Thoracic aorta (tissue), 2 donors: Measurements from ENCODE around the gene COTL1. TPM values are rescaled to one million over a fixed set of nuclear protein-coding genes. Genes with fewer than 3 reads are reported as not detected.

ENCODE experiments used
- ATAC-seq: fragments of 150-250 bp; one replicate; pipeline ENCODE4 v1.8.0; 2017; ENCODE audit warnings: low read depth; ENCODE audit not compliant: insufficient number of reproducible peaks, low FRiP score
- DNase-seq: peaks from one replicate; pipeline ENCODE4 v3.0.0-alpha.2; 2020; ENCODE audit warnings: low spot score
- H3K27ac ChIP-seq, 2 donors: fragments of 200-600 bp; sonication (generic); 1 replicate in 1 of 2; 2 replicates in 1 of 2; pipeline ENCODE4 v1.5.1; 2016; ENCODE audit warnings: mild to moderate bottlenecking in 2 of 2, moderate library complexity in 2 of 2
- H3K27me3 ChIP-seq: fragments of 200-600 bp; sonication (generic); replicated peaks from 2 replicates; pipeline ENCODE4 v1.6.0; 2016; ENCODE audit warnings: mild to moderate bottlenecking; ENCODE audit not compliant: insufficient read depth
- H3K36me3 ChIP-seq: fragments of 200-600 bp; sonication (generic); one replicate; pipeline ENCODE4 v1.5.1; 2016
- H3K4me1 ChIP-seq, 2 donors: fragments of 200-600 bp; sonication (generic); 1 replicate in 1 of 2; 2 replicates in 1 of 2; pipeline versions ENCODE4 v1.5.1 to v1.6.0; 2016; ENCODE audit warnings: low read depth in 2 of 2, mild to moderate bottlenecking in 1 of 2; ENCODE audit not compliant: control insufficient read depth in 1 of 2
- H3K4me3 ChIP-seq: fragments of 200-600 bp; sonication (generic); 2 replicates; pipeline ENCODE4 v1.5.1; 2016; ENCODE audit warnings: mild to moderate bottlenecking
- H3K9me3 ChIP-seq: fragments of 200-600 bp; sonication (generic); 2 replicates; pipeline ENCODE4 v1.5.1; 2016
- CTCF ChIP-seq: fragments of 200-600 bp; sonication (generic); IDR thresholded peaks from one replicate; pipeline ENCODE4 v1.5.1; 2019; ENCODE audit warnings: antibody characterized with exemption
- total RNA-seq, 2 donors: library from RNA; depleted of rRNA; stranded (reverse); fragments of >200 nt; gene quantifications; one replicate each; pipeline versions ENCODE4 v1.1.0 to v1.2.3, GENCODE V29; 2016

Gene COTL1
- total RNA-seq, 2 donors from 2014 or later = 32.0 to 46.8 TPM

GRCh38 chr16:84606081-84606875 is 11.6 kb downstream of the COTL1 start:
- H3K27me3 ChIP-seq = no peaks in the 10 kb centered on the region
- no peaks in the 10 kb centered on the region for H3K9me3 ChIP-seq
- ATAC-seq (no peak), DNase-seq (no peak)
- TF ChIP-seq CTCF = no peak
- peaks cover 7 to 9% of the 10 kb centered on the region in 2 donors for H3K4me1 ChIP-seq
- no peaks in the 10 kb centered on the region for H3K36me3 ChIP-seq
- no peak overlapping the region for H3K27ac ChIP-seq
- no peak overlapping the region for H3K4me3 ChIP-seq

GRCh38 chr16:84605339-84605848 is 12.5 kb downstream of the COTL1 start:
- no peak for DNase-seq
- H3K36me3 ChIP-seq = no peaks in the 10 kb centered on the region
- H3K9me3 ChIP-seq = no peaks in the 10 kb centered on the region
- TF ChIP-seq CTCF = no peak
- H3K4me1 ChIP-seq = peaks cover 7 to 9% of the 10 kb centered on the region in 2 donors
- no peaks in the 10 kb centered on the region for H3K27me3 ChIP-seq
- no peak for ATAC-seq
- no peak overlapping the region for H3K27ac ChIP-seq
- no peak overlapping the region for H3K4me3 ChIP-seq

GRCh38 chr16:84604477-84605013 is 13.3 kb downstream of the COTL1 start:
- no peak for TF ChIP-seq CTCF
- Histone ChIP-seq H3K27me3 (no peaks in the 10 kb centered on the region), H3K4me1 (peaks cover 7 to 16% of the 10 kb centered on the region in 2 donors), H3K36me3 (no peaks in the 10 kb centered on the region), H3K9me3 (no peaks in the 10 kb centered on the region), H3K27ac (no peak overlapping the region), H3K4me3 (no peak overlapping the region)
- DNase-seq (no peak), ATAC-seq (no peak)

DNA sequence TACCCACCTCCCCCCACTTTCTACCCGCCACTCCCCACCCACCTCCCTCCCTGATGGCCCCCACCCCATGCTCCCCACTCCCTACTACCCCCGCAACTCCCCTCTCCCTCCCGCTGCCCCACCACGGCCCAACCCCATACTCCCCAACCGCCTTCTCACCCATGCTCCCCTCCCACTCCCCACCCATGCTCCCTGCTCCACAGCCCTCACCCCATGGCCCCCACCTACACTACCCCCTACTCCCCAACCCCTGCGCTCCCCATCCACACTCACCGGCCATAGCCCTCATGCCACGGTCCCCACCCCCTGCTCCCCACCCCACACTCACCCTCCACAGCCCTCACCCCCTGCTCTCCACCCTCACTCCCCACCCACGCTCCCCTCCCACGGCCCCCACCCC is 13.9 kb downstream of the COTL1 start:
- no peaks in the 10 kb centered on the region for H3K27me3 ChIP-seq
- peaks cover 13 to 22% of the 10 kb centered on the region in 2 donors for H3K4me1 ChIP-seq
- no peak for ATAC-seq
- no peaks in the 10 kb centered on the region for H3K9me3 ChIP-seq
- no peak for DNase-seq
- TF ChIP-seq CTCF = no peak
- no peak overlapping the region for H3K27ac ChIP-seq
- no peak overlapping the region for H3K4me3 ChIP-seq
- no peaks in the 10 kb centered on the region for H3K36me3 ChIP-seq

DNA sequence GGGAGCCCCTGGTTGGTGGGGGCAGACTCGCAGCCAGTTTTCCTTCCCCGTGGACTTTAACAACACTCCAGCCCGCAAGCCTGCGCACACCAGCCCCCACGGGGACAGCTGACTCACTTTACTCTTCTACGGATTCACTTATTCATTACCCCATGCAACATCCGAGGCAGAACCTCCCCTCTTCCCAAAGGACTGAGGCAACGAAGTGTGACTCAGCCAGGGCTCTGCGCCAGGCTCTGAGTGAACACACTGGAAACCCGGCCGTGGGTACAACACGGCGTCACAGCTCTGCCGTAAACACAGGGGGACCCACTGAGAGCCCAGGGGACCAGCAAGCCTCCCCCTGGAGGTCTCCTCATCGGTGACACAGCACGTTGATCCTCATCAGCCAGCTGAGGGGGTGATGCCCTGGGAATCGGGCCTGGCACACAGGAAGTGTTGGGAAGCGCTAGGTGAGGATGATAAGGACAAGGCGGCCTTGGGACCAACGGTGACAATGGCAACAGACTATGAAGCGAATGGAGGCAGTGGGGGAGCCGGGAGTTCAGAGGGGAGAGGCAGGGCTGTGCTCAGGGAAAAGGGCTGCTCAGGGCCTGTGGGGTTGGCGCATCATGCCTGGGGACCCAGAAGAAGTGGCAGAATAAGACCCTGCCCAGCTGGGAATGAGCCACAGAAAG is 14.6 kb downstream of the COTL1 start:
- Histone ChIP-seq H3K27ac (peak overlapping the region in 1 of 2 donors; percentile 68), H3K27me3 (no peaks in the 10 kb centered on the region), H3K36me3 (no peaks in the 10 kb centered on the region), H3K4me1 (peaks cover 13 to 22% of the 10 kb centered on the region in 2 donors), H3K4me3 (peak overlapping the region; percentile 60), H3K9me3 (no peaks in the 10 kb centered on the region)
- peak; percentile 87 for ATAC-seq
- DNase-seq = peak; percentile 83
- TF ChIP-seq CTCF = no peak
